GM12891 (cell line): ENCODE results near the gene SMIM36.
"Not testable (repeated sequence)": the region's sequence is repeated elsewhere in the genome, so short reads cannot be mapped to it uniquely, and the experiment has no call there.

Source experiments
- DNase-seq: peaks from one replicate; pipeline ENCODE4 v3.0.0; 2011; ENCODE audit warnings: low spot score; ENCODE audit not compliant: insufficient read length
- FAIRE-seq: peaks from 2 replicates; lab custom pipeline; 2011; peaks lifted over from hg19 to GRCh38; lab: Jason Lieb, UNC
- PAX5 ChIP-seq: IDR thresholded peaks from 2 replicates; pipeline ENCODE4 v1.6.1; 2011; ENCODE audit warnings: low read length, moderate library complexity, mild to moderate bottlenecking; ENCODE audit not compliant: insufficient read depth, severe bottlenecking
- POLR2A ChIP-seq: IDR thresholded peaks from 2 replicates; pipeline ENCODE4 v1.6.1; 2011; ENCODE audit warnings: low read depth, low read length, control low read depth
- POLR2AphosphoS5 ChIP-seq: IDR thresholded peaks from 2 replicates; pipeline ENCODE4 v1.6.1; 2011; ENCODE audit warnings: low read depth, low read length, control low read depth
- POU2F2 ChIP-seq: IDR thresholded peaks from 2 replicates; pipeline ENCODE4 v1.6.1; 2011; ENCODE audit warnings: low read depth, mild to moderate bottlenecking, control low read depth, low read length, moderate library complexity
- SPI1 ChIP-seq: IDR thresholded peaks from 2 replicates; pipeline ENCODE4 v1.6.1; 2011; ENCODE audit warnings: low read depth, low read length, control low read depth
- TAF1 ChIP-seq: IDR thresholded peaks from 2 replicates; pipeline ENCODE4 v1.6.1; 2011; ENCODE audit warnings: low read depth, low read length, control low read depth

SMIM36 gene

DNA sequence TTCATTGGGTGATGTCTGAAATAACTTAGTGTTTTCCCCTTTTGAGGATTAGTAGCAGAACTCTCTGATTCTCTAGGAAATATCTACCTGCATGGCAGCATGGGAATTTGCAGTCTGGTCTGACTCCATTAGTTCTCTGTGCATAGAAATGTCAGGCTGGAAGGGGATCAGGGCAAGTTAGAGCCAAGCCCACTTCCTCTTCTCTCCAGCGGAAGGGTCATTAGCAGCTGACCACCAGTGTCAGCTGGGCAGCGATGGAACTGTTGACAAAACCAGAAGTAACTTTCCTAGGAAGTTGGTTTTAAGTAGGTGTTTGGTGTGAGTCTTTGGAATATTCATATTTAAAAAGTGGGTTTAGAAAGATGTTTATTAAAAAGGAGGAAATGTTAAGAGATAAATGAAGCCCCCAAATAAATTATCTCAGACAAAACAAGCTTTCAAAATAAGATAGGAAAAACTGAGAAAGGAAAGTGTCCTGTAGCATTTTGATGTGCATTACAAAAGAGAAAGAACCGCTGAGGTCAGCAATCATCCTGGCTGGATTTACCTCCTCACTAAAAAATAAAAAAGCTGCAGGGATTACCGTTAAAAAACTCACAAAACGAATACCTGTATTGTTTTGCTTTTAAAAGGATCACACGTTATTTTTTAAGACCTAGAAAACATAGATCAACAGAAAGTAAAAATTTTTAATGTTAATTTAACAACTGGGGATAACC, 57.3 kb downstream of the SMIM36 start:
- TF ChIP-seq SPI1 (0 out of 2 replicates have a peak, but pooled peaks have one; percentile 43), PAX5 (no peak), POU2F2 (no peak)
- FAIRE-seq (no peak), DNase-seq (no peak)

DNA sequence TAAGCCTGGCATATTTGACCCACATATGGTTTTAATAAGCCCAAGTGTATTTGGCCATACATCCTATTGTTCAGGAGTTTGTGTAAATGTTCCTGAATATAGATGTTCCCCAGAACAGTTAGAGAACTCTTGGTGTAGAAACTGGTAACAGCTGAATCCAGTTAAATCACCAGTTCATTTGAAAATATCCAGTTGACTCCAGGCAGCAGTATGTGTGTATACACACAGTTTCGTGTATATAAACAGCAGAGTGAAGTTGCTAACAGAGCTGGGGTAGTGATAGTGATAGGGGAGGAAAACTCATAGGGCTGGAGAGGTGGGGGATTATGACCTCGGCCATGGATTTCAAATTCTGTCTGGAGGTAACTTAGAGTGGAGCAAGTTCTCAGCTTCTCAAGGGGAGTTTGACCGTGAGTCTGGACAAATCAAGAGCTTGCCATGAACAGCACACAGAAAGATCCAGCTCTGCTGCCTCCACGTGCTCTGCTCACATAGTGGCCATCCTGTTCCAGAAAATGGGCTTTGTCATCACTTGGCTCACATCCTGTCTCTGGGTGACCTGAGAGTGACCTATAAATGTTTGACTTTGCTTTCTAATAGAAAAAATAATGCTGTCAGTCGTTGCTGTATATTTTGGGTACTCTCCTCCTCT, 59.0 kb downstream of the SMIM36 start:
- TF ChIP-seq POLR2A (no peak), POU2F2 (no peak), POLR2AphosphoS5 (no peak), SPI1 (no peak)
- FAIRE-seq (no peak), DNase-seq (no peak)

DNA sequence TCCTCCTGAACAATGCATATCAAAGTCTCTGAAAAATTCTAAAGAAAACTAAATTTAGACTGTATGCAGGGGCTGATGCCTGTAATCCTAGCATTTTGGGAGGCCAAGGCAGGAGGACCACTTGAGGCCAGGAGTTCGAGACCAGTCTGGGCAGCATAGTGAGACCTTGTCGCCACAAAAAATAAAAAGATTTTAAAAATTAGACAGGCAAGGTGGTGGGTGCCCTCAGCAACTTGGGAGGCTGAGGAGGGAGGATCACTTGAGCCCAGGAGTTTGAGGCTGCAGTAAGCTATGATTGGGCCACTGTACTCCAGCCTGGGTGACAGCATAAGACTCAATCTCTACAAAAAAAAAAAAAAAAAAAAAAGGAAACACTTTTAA, 59.5 kb downstream of the SMIM36 start:
- DNase-seq = no peak
- TF ChIP-seq SPI1 (no peak), POLR2AphosphoS5 (no peak), POLR2A (no peak), POU2F2 (no peak)
- FAIRE-seq = no peak

DNA sequence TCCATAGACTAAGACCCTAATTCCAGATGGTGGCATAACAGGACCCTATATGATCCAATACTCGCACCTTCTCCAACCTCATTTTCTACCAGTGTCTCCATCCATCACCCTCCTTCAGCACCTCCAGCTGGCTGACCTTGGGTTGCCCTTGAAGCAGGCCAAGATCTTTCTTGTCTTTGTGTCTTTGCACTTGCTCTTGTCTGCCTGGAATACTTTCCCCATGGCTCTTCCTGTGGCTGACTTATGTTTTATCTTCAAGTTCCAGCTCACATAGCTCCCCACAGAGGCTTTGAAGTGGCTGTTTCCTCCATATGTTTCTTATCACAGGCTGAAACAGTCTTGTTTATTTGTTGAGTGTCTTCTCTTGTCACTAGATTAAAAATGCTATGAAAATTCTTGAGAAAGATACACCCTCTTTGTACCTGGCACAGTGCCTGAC, 60.0 kb downstream of the SMIM36 start:
- TF ChIP-seq POLR2A (no peak), POU2F2 (no peak), POLR2AphosphoS5 (no peak), TAF1 (no peak), PAX5 (no peak), SPI1 (no peak)
- FAIRE-seq (no peak), DNase-seq (no peak)

GRCh38 chr17:55450232-55450825, 60.9 kb downstream of the SMIM36 start:
- DNase-seq = no peak
- no peak for FAIRE-seq
- TF ChIP-seq PAX5 (no peak), SPI1 (no peak)

GRCh38 chr17:55448681-55449080, 62.6 kb downstream of the SMIM36 start:
- no peak for FAIRE-seq
- no peak for TF ChIP-seq POLR2A
- no peak for TF ChIP-seq POLR2AphosphoS5
- no peak for TF ChIP-seq TAF1
- no peak for TF ChIP-seq PAX5
- TF ChIP-seq SPI1 = no peak
- TF ChIP-seq POU2F2 = no peak
- no peak for DNase-seq

- FAIRE-seq = no peak
- TF ChIP-seq POLR2AphosphoS5 (no peak), TAF1 (no peak), PAX5 (no peak), POLR2A (no peak), POU2F2 (no peak), SPI1 (no peak)
- DNase-seq = no peak
These were observed 64.6 kb downstream of the SMIM36 start for GRCh38 chr17:55446581-55447205.

GRCh38 chr17:55446004-55446403, 65.2 kb downstream of the SMIM36 start:
- not testable (repeated sequence) for DNase-seq, FAIRE-seq

DNA sequence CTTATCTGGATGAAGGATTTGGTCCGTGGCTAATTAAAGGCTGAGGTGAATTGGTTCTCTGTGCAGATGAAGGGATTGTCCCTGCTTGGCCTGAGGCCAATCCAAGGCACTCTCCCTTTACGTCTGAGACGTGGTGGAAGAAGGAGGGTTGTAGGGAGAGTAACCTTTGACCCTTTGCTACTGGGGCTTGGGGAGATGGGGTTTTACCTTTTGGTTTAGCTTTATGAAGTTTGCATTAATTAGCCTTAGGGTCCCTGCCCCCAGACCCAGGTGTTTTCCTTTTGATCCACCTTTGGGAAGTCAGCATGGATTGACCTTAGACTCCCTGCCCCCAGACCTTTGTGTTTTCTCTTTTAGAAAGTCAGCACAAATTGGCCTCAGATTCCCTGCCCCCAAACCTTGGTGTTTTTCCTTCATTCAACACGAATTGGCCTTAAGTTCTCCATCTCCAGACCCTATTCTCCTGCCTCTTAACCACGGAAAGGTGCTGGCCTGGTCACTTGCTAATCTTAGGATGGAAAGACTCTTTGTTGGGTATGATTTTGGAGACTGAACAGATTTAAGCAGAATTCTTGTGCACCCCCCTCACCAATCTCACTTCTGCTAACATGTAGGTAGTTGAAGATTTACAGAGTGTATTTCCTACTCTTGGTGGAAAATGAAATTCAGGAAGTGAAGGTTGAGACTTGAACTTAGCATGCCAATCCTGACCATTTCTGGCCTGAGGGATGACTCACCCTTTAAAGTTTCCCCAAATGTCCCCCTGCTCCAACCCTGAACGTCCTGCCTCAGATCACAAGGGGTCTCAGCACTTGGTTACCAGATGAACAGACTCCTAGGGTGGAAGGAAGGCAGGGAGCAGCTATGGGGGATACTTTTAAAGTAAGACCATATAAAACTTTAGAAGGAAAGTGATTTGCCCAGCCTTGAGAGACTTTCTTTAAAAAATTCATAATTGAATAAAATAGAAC, 66.5 kb downstream of the SMIM36 start:
- DNase-seq = no peak
- FAIRE-seq = peak; percentile 75
- no peak for TF ChIP-seq POU2F2
- peak; percentile 86 for TF ChIP-seq SPI1
